Stimulated activated CD4-positive, alpha-beta T cell treated with anti-CD3 and anti-CD28 coated beads, Interleukin-2, amount 100 ng/mL, for 48 hours (primary cell): ENCODE data around the gene METTL25B.

Experiments
- DNase-seq, 2 donors: peaks; one replicate each; pipeline ENCODE4 v3.0.0-alpha.2; 2020

Gene METTL25B

GRCh38 chr1:156773607-156774006 lies 45.3 kb downstream of the METTL25B start:
- no peak for DNase-seq

GRCh38 chr1:156775799-156776198 lies 47.5 kb downstream of the METTL25B start:
- DNase-seq, result no peak

GRCh38 chr1:156776942-156777341 lies 48.7 kb downstream of the METTL25B start:
- no peak for DNase-seq

GRCh38 chr1:156777573-156777972 lies 49.3 kb downstream of the METTL25B start:
- DNase-seq, result no peak

GRCh38 chr1:156781585-156782186 lies 53.4 kb downstream of the METTL25B start:
- DNase-seq, result no peak

GRCh38 chr1:156785458-156785857 lies 57.2 kb downstream of the METTL25B start:
- DNase-seq, result no peak
